AG10803 (cell line): ENCODE measurements around the gene KRTAP12-3.

Source experiments
- DNase-seq: peaks from one replicate; pipeline ENCODE4 v3.0.0; 2010; ENCODE audit warnings: low read depth
- H3K4me3 ChIP-seq: 2 replicates; pipeline ENCODE4 v1.5.1; 2011; ENCODE audit warnings: mild to moderate bottlenecking, low read length, control low read depth
- TF ChIP-seq, protein P1 (sequence below): conservative IDR thresholded peaks from 2 replicates; pipeline ENCODE4 v1.5.1; 2011; ENCODE audit warnings: mild to moderate bottlenecking, low read length, control low read depth, inconsistent platforms

The KRTAP12-3 gene

DNA sequence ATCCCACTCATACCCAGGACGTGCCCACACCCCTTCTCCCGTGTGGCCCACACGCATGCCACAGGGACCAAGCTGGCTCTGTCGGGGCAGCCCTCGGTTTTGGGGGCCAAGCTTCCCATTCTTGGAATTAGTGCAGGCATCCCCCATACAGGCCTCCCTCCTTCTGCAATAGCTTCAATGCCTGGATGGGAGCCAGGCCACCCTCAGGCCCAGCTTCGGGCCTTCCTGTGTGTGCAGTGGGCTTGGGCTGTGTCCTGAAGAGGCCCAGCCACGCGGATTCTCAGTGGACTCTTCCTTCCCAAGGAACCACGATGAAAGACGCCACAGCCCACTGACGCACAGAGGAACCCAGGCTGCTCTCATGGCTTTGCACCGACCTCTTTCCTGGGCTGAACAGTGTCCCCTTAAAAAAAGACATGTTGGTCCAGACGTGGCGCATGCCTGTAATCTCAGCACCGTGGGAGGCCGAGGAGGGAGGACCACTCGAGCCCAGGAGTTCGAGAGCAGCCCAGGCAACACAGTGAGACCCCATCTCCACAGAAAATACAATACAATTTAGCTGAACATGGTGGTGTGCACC lies 8.1 kb upstream of the KRTAP12-3 start:
- TF ChIP-seq, protein P1, sequence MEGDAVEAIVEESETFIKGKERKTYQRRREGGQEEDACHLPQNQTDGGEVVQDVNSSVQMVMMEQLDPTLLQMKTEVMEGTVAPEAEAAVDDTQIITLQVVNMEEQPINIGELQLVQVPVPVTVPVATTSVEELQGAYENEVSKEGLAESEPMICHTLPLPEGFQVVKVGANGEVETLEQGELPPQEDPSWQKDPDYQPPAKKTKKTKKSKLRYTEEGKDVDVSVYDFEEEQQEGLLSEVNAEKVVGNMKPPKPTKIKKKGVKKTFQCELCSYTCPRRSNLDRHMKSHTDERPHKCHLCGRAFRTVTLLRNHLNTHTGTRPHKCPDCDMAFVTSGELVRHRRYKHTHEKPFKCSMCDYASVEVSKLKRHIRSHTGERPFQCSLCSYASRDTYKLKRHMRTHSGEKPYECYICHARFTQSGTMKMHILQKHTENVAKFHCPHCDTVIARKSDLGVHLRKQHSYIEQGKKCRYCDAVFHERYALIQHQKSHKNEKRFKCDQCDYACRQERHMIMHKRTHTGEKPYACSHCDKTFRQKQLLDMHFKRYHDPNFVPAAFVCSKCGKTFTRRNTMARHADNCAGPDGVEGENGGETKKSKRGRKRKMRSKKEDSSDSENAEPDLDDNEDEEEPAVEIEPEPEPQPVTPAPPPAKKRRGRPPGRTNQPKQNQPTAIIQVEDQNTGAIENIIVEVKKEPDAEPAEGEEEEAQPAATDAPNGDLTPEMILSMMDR: no peak
- no peak for DNase-seq
- H3K4me3 ChIP-seq: no peak overlapping the region

DNA sequence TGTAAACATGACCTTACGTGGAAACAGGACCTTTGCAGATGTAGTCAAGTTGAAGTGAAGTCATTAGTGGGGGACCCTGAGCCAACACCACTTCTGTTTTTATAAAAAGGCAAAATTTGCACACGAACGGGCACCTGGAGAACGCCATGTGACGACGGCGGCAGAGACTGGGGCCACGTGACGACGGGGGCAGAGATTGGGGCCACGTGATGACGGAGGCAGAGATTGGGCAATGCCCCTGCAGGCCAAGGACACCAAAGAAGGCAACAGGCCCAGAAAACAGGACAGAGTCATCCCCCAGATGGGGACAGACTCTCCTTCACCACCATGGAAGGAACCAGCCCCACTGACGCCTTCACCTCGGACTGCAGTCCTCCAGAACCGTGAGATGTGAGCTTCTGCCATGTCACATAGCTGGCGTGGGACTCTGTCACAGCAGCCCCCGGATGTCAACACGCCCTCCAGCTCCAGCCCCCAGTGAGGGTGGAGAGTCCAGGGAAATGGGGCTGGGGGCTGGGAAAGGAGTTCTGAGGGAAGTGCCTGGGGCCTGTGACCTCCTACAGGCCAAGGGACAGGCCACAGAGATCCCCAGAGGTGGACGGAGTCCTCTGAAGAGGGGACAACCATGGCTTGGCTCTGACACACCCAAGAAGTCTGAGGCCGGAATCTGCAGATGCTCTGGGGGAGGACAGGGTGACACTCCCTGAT lies 7.3 kb upstream of the KRTAP12-3 start:
- DNase-seq: no peak
- TF ChIP-seq, protein P1: no peak

DNA sequence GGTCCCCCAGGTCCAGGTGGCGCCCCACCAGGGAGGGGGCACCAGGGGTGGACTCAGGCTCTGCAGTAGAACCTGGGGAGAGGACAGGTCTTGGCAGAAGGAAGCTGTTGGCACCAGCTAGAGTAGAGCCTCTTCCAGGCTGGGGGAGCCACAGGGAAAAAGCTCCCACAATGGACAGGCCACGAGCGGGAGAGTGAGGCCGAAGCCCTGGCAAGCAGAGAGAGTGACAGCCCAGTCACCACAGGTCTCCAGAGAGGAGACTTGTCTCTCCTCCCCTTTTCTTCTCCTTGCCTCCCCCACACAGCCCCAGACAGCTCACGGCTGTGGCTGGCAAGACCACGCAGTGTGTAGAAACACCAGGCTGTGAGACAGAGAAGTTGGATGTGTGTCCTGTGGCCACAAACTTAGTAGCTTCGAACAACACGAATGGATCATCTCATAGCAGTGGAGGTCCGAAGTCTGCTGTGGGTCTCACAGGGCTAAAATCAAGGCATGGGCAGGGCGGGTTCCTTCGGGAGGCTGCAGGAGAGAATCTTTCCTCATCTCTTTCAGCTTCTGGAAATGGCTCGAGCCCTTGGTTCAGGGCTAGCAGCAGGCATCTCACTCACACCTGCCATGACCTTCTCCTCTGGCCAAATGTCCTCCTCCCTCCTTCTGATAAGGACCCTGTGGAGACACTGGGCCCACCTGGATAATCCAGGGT lies 6.6 kb upstream of the KRTAP12-3 start:
- H3K4me3 ChIP-seq: no peak overlapping the region
- no peak for DNase-seq
- TF ChIP-seq, protein P1: no peak

More for the DNA sequence above, 7.3 kb upstream of the KRTAP12-3 start:
- H3K4me3 ChIP-seq: no peak overlapping the region

DNA sequence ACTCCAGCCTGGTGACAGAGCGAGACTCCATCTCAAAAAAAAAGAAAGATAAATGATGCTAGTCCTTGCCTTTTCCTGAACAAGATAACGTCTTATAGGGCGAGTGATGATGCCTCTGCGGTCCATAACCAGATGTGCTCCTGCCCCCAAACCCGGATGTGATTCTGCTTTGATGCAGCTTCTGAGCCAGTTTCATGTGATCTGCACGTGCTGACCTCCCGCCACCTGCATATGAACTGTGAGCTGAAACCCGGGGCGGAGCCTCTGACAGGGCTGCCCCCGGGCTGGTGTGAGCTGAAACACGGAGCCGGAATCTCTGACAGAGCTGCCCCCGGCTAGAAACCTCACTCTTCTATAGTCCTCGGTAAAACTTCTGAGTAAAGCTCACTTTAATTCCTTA lies 4.6 kb upstream of the KRTAP12-3 start:
- TF ChIP-seq, protein P1: no peak
- no peak for DNase-seq
- no peak overlapping the region for H3K4me3 ChIP-seq

DNA sequence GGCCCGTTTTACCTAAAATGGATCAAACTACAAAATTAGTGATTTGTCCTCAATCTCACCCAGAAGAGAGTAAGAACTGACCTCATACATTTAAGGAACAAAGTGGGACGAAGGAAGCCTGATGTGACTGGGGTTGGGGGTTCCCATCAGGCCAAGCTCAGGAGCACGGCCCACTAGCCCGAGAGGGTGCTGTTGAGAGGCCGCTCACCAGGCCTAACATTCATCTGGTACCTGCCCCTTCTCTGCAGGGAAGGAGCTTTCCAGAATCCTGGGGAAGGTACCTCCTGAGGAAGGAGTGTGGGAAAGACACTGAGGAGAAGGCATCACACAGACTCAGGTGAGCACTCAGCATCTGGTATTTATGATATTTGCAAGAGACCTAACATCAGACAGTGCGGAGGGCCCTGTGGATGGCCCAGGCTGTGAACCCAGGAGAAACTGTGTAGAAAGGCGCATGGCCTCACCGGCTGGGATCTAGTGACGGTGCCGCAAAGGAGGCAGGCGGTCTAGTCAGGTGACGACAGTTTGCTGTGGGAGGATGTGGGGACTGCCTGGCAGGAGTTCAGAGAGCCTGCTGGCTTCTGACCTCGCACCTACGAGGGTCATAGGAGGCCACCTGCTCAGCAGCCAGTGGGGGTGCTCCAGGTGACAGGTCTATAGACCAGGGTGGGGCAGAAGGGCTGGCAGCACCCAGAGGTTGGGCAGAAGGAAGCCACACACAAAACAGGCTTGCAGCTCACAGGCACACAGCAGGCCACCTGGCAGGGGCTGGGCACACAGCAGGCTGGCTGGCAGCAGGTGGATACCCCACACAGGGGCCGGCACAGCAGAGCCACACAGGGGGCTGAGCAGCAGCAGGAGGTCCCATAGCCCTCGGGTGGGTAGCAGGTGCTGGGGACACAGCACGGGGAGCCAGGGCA lies 3.8 kb upstream of the KRTAP12-3 start:
- DNase-seq: no peak
- H3K4me3 ChIP-seq: no peak overlapping the region
- TF ChIP-seq, protein P1: no peak

DNA sequence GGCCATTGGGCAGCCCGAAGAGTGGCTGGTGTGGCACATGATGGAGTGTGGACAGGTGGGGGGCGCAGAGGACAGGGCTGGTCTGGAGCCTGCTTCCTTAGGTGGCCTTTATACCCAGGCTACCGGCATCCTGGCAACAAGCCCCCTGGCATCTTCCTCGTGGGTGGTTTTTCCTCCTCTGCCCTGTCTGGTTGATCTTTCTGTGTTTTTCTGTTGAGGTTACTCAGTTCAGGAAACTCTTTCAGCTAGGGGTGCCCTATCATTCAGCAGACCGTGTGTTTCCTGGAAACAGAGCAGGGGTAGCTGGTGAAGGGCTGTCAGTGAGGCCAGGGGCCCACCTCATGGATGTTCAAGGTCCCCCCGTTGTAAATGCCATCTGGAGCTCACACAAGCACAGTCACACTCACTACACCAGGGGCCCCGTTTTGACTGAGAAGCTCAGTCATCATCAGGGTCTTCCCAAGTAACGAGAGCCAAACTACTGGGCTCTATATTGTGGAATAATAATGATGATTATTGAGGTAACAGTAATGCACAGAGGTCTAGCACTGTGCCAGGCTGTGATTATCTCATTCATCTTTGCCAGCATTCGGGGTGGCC lies 3.1 kb upstream of the KRTAP12-3 start, which contains the start of gene KRTAP12-4:
Gene KRTAP12-4, minus strand, starts transcription at position 84 of the 600 bp plus-strand sequence. Its CDS starts 45 bp downstream, at position 39.
- DNase-seq: no peak
- TF ChIP-seq, protein P1: no peak
- H3K4me3 ChIP-seq: no peak within 1 kb of the TSS
